Measurements from ENCODE around the gene ISY1.
"Not testable (repeated sequence)": the region's sequence is repeated elsewhere in the genome, so short reads cannot be mapped to it uniquely, and the experiment has no call there.

Gene ISY1

GRCh38 chr3:129160891-129161859 lies at the start of gene ISY1:
ISY1 (minus strand) TSS chr3:129161063; CDS start chr3:129160975, 88 bp downstream.
- DNase-seq, result peak; percentile 100

GRCh38 chr3:129207479-129207878 lies 46.6 kb upstream of the ISY1 start:
- DNase-seq, result no peak

- no peak for DNase-seq
Measured at GRCh38 chr3:129205109-129205832, 44.4 kb upstream of the ISY1 start.

GRCh38 chr3:129204473-129204872 lies 43.6 kb upstream of the ISY1 start:
- no peak for DNase-seq

- no peak for DNase-seq
Measured at GRCh38 chr3:129199366-129199765, 38.5 kb upstream of the ISY1 start.

GRCh38 chr3:129197321-129197720 lies 36.5 kb upstream of the ISY1 start:
- DNase-seq, result no peak

- no peak for DNase-seq
Measured at GRCh38 chr3:129196601-129197000, 35.7 kb upstream of the ISY1 start.

- no peak for DNase-seq
Measured at GRCh38 chr3:129195731-129196256, 34.9 kb upstream of the ISY1 start.

GRCh38 chr3:129189793-129190192 lies 28.9 kb upstream of the ISY1 start:
- DNase-seq, result not testable (repeated sequence)

GRCh38 chr3:129187857-129188256 lies 27.0 kb upstream of the ISY1 start:
- DNase-seq, result no peak

GRCh38 chr3:129185783-129186182 lies 24.9 kb upstream of the ISY1 start:
- no peak for DNase-seq

- DNase-seq, result not testable (repeated sequence)
Measured at GRCh38 chr3:129184784-129185542, 24.1 kb upstream of the ISY1 start.

- peak; percentile 39 to 40 for DNase-seq
Measured at GRCh38 chr3:129184396-129184657, 23.5 kb upstream of the ISY1 start.

GRCh38 chr3:129183569-129184395 lies 22.9 kb upstream of the ISY1 start, which contains the start of gene CNBP:
CNBP (minus strand) TSS chr3:129183896; CDS start chr3:129171757, 12,139 bp downstream.
- DNase-seq, result peak; percentile 86 to 95

- DNase-seq, result peak in 1 of 2 experiments; percentile 29
Measured at GRCh38 chr3:129182390-129183185, 21.7 kb upstream of the ISY1 start.

GRCh38 chr3:129181819-129182218 lies 21.0 kb upstream of the ISY1 start:
- DNase-seq, result no peak

GRCh38 chr3:129180461-129180860 lies 19.6 kb upstream of the ISY1 start:
- DNase-seq, result no peak

GRCh38 chr3:129176051-129176450 lies 15.2 kb upstream of the ISY1 start:
- no peak for DNase-seq

- DNase-seq, result no peak
Measured at GRCh38 chr3:129173725-129174124, 12.9 kb upstream of the ISY1 start.

- DNase-seq, result no peak
Measured at GRCh38 chr3:129173206-129173605, 12.3 kb upstream of the ISY1 start.

Data from NCI-H524 (cell line).